Measurements from ENCODE around the gene SLC7A6OS.
A peak's percentile ranks its signal among the peaks of the same experiment; 100 is the strongest.

The SLC7A6OS gene

GRCh38 chr16:68272507-68273209 lies 38.1 kb downstream of the SLC7A6OS start:
- no peak for TF ChIP-seq CTCF (IDR thresholded peaks at IDR 0.05; ENCODE audit: control extremely low read depth, extremely low read depth, low read depth, missing control alignments)
- no peak for DNase-seq (ENCODE audit: extremely low spot score)
- POLR2A ChIA-PET, result interaction anchor here (0.5 to 2.0 kb wide), 5 partner anchors 9 to 691 kb away, joined by 3 to 7 read pairs (median 6); partner anchors contain the start of genes PRMT7, SLC7A6 and SLC7A6OS
- CTCF ChIA-PET, result interaction anchor here (0.8 to 13.4 kb wide), 10 partner anchors 10 to 56 kb away, joined by 3 to 153 read pairs (median 4); partner anchors contain the start of genes PRMT7, SLC7A6 and SLC7A6OS

GRCh38 chr16:68270353-68270752 lies 40.4 kb downstream of the SLC7A6OS start:
- DNase-seq (ENCODE audit: extremely low spot score), result no peak
- ChIA-PET POLR2A (no interaction called here), CTCF (interaction anchor here (13.4 kb wide), 1 partner anchor 8 kb away, joined by 153 read pairs; the partner anchor contains the start of gene SLC7A6)
- TF ChIP-seq CTCF (IDR thresholded peaks at IDR 0.05; ENCODE audit: control extremely low read depth, extremely low read depth, low read depth, missing control alignments), result no peak

GRCh38 chr16:68269793-68270192 lies 41.0 kb downstream of the SLC7A6OS start:
- POLR2A ChIA-PET, result interaction anchor here (1.2 kb wide), 1 partner anchor 41 kb away, joined by 5 read pairs; the partner anchor contains the start of genes PRMT7 and SLC7A6OS
- CTCF ChIA-PET, result interaction anchor here (1.1 to 13.4 kb wide), 3 partner anchors 7 to 22 kb away, joined by 3 to 153 read pairs (median 19); partner anchors contain the start of gene SLC7A6
- TF ChIP-seq CTCF (IDR thresholded peaks at IDR 0.05; ENCODE audit: control extremely low read depth, extremely low read depth, low read depth, missing control alignments), result no peak
- no peak for DNase-seq (ENCODE audit: extremely low spot score)

GRCh38 chr16:68267612-68268405 lies 42.9 kb downstream of the SLC7A6OS start:
- ChIA-PET POLR2A (no interaction called here), CTCF (interaction anchor here (0.6 to 3.1 kb wide), 7 partner anchors 10 to 72 kb away, joined by 3 to 19 read pairs (median 3); no protein-coding TSS in a partner anchor)
- DNase-seq (ENCODE audit: extremely low spot score), result no peak
- TF ChIP-seq CTCF (IDR thresholded peaks at IDR 0.05; ENCODE audit: control extremely low read depth, extremely low read depth, low read depth, missing control alignments), result no peak

- ChIA-PET CTCF (interaction anchor here (5.5 to 19.1 kb wide), 4 partner anchors 10 to 65 kb away, joined by 101 to 619 read pairs (median 133); partner anchors contain the start of gene PLA2G15), POLR2A (no interaction called here)
- peak; percentile 56 for DNase-seq (ENCODE audit: extremely low spot score)
- TF ChIP-seq CTCF (IDR thresholded peaks at IDR 0.05; ENCODE audit: control extremely low read depth, extremely low read depth, low read depth, missing control alignments), result no peak
Measured at GRCh38 chr16:68265078-68265920, 45.4 kb downstream of the SLC7A6OS start.
